Esophagus muscularis mucosa (tissue), 4 donors: ENCODE measurements around the gene ITPR1. TPM values are rescaled to one million over a fixed set of nuclear protein-coding genes. Genes with fewer than 3 reads are reported as not detected.

Experiments used
- DNase-seq: peaks from one replicate; pipeline ENCODE4 v3.0.0-alpha.2; 2017; ENCODE audit errors: extremely low spot score
- H3K27ac ChIP-seq, 4 donors: fragments of 200-600 bp; sonication (generic); replicated peaks in 1 of 4; 1 replicate in 3 of 4; 2 replicates in 1 of 4; pipeline ENCODE4 v1.5.1; 2016 to 2019; ENCODE audit warnings: mild to moderate bottlenecking in 1 of 4
- H3K27me3 ChIP-seq, 4 donors: fragments of 200-600 bp; sonication (generic); one replicate each; pipeline versions ENCODE4 v1.5.1 to v1.6.0; 2016 to 2019
- H3K36me3 ChIP-seq, 4 donors: fragments of 200-600 bp; sonication (generic); one replicate each; pipeline ENCODE4 v1.5.1; 2016 to 2019
- H3K4me1 ChIP-seq, 4 donors: fragments of 200-600 bp; sonication (generic); one replicate each; pipeline ENCODE4 v1.5.1; 2016 to 2019
- H3K4me3 ChIP-seq, 4 donors: fragments of 200-600 bp; sonication (generic); 1 replicate in 2 of 4; 2 replicates in 2 of 4; pipeline ENCODE4 v1.5.1; 2016 to 2019; ENCODE audit warnings: mild to moderate bottlenecking in 4 of 4, moderate library complexity in 1 of 4
- H3K9me3 ChIP-seq, 4 donors: fragments of 200-600 bp; sonication (generic); 1 replicate in 3 of 4; 2 replicates in 1 of 4; pipeline ENCODE4 v1.5.1; 2016 to 2019
- CTCF ChIP-seq, 3 experiments: fragments of 200-600 bp in 2 of 3; fragments of 450-650 bp in 1 of 3; sonication (generic) in 2 of 3; IDR thresholded peaks; one replicate each; pipeline ENCODE4 v1.5.1; 2017 to 2019; ENCODE audit warnings: antibody characterized with exemption in 3 of 3, mild to moderate bottlenecking in 2 of 3, moderate library complexity in 1 of 3
- EP300 ChIP-seq: sonication (generic); formaldehyde crosslinking; IDR thresholded peaks from one replicate; pipeline ENCODE4 v1.6.1; 2017; ENCODE audit warnings: antibody characterized with exemption
- POLR2A ChIP-seq: fragments of 450-650 bp; IDR thresholded peaks from one replicate; pipeline ENCODE4 v1.6.1; 2017; ENCODE audit warnings: antibody characterized with exemption, moderate library complexity, mild to moderate bottlenecking, low read depth
- POLR2AphosphoS5 ChIP-seq, 2 donors: sonication (generic); formaldehyde crosslinking; IDR thresholded peaks; one replicate each; pipeline ENCODE4 v1.6.1; 2017; ENCODE audit warnings: antibody characterized with exemption in 2 of 2
- WGBS: methylation state at CpG from one replicate; pipeline ENCODE4 v1.1.5; 2018; 5-methylcytosine and 5-hydroxymethylcytosine counted together
- intact Hi-C: fragments of 100-400 bp; cut with DNase I; formaldehyde crosslinking; loops from one replicate; pipeline ENCODE4 v1.15.1; 2023
- total RNA-seq, 4 donors: library from RNA; depleted of rRNA; stranded (reverse); fragments of >200 nt; gene quantifications; one replicate each; pipeline versions ENCODE4 v1.1.0 to v1.2.1, GENCODE V29; 2016

The ITPR1 gene
- total RNA-seq, 4 donors from 2014 or later = 204 to 271 (median 222) TPM

- Histone ChIP-seq H3K4me1 (peaks cover 36 to 75% (median 51%) of the 10 kb centered on the region in 4 donors), H3K9me3 (no peaks in the 10 kb centered on the region), H3K27ac (peak overlapping the region in 3 of 4 donors; percentile 5 to 88 (median 36)), H3K36me3 (peaks cover 4 to 21% (median 16%) of the 10 kb centered on the region in 4 donors), H3K4me3 (no peak overlapping the region), H3K27me3 (no peaks in the 10 kb centered on the region)
- no peak for TF ChIP-seq POLR2AphosphoS5 (IDR thresholded peaks at IDR 0.05)
- no peak for TF ChIP-seq CTCF (IDR thresholded peaks at IDR 0.05)
- no peak for TF ChIP-seq POLR2A
- TF ChIP-seq EP300 = no peak
- DNase-seq = no peak
- intact Hi-C loops = loop anchor here (10.0 kb wide), 1 partner anchor 483 kb away; no protein-coding TSS in a partner anchor
- 85% methylated on average over 3 of the region's 3 CpGs for WGBS
Measured at GRCh38 chr3:4501437-4501836, 8.3 kb downstream of the ITPR1 start.

- Histone ChIP-seq H3K27ac (peak overlapping the region in 3 of 4 donors; percentile 5 to 88 (median 36)), H3K27me3 (no peaks in the 10 kb centered on the region), H3K4me3 (no peak overlapping the region), H3K36me3 (peaks cover 4 to 21% (median 16%) of the 10 kb centered on the region in 4 donors), H3K9me3 (no peaks in the 10 kb centered on the region), H3K4me1 (peaks cover 35 to 75% (median 51%) of the 10 kb centered on the region in 4 donors)
- intact Hi-C loops = loop anchor here (10.0 kb wide), 1 partner anchor 483 kb away; no protein-coding TSS in a partner anchor
- WGBS = 74% methylated on average over 9 of the region's 9 CpGs
- no peak for DNase-seq
- TF ChIP-seq POLR2AphosphoS5 (IDR thresholded peaks at IDR 0.05) = no peak
- TF ChIP-seq EP300 = no peak
- TF ChIP-seq POLR2A = no peak
- no peak for TF ChIP-seq CTCF (IDR thresholded peaks at IDR 0.05)
Measured at GRCh38 chr3:4501927-4502326, 8.8 kb downstream of the ITPR1 start.

- intact Hi-C loops = loop anchor here (10.0 kb wide), 1 partner anchor 482 kb away; no protein-coding TSS in a partner anchor
- DNase-seq = no peak
- Histone ChIP-seq H3K9me3 (no peaks in the 10 kb centered on the region), H3K27ac (peak overlapping the region; percentile 83 to 88 (median 88)), H3K27me3 (no peaks in the 10 kb centered on the region), H3K4me1 (peaks cover 41 to 77% (median 54%) of the 10 kb centered on the region in 4 donors), H3K4me3 (no peak overlapping the region), H3K36me3 (peaks cover 4 to 21% (median 16%) of the 10 kb centered on the region in 4 donors)
- 79% methylated on average over 5 of the region's 5 CpGs for WGBS
- no peak for TF ChIP-seq EP300
- no peak for TF ChIP-seq POLR2A
- TF ChIP-seq CTCF (IDR thresholded peaks at IDR 0.05) = no peak
- TF ChIP-seq POLR2AphosphoS5 (IDR thresholded peaks at IDR 0.05) = no peak
Measured at GRCh38 chr3:4503050-4503449, 9.9 kb downstream of the ITPR1 start.

GRCh38 chr3:4504340-4505261 is 11.5 kb downstream of the ITPR1 start:
- no peak for DNase-seq
- 15% methylated on average over 13 of the region's 14 CpGs for WGBS
- intact Hi-C loops = loop anchor here (10.0 kb wide), 1 partner anchor 480 kb away; no protein-coding TSS in a partner anchor

More at GRCh38 chr3:4504340-4505261, 11.5 kb downstream of the ITPR1 start:
- Histone ChIP-seq H3K36me3 (peaks cover 4 to 18% (median 15%) of the 10 kb centered on the region in 4 donors), H3K9me3 (no peaks in the 10 kb centered on the region), H3K4me3 (peak overlapping the region; percentile 33 to 41 (median 40)), H3K27ac (peak overlapping the region; percentile 83 to 88 (median 88)), H3K4me1 (peaks cover 41 to 80% (median 62%) of the 10 kb centered on the region in 4 donors), H3K27me3 (no peaks in the 10 kb centered on the region)
- no peak for TF ChIP-seq EP300
- peak; percentile 5 to 35 for TF ChIP-seq POLR2AphosphoS5 (IDR thresholded peaks at IDR 0.05)
